SK-N-SH (cell line): ENCODE data around the gene TBC1D12. TPM values are rescaled to one million over a fixed set of nuclear protein-coding genes. Genes with fewer than 3 reads are reported as not detected.

ENCODE experiments used
- CTCF ChIA-PET: fragments of 300-600, 350-600 bp; formaldehyde crosslinking; extraction: SDS; loops from one replicate; lab custom pipeline; 2021; lab: Yijun Ruan, JAX
- POLR2A ChIA-PET: fragments of 350-600 bp; sonication (Branson Sonifier 250); formaldehyde crosslinking; extraction: SDS; loops from one replicate; lab custom pipeline; 2020; ENCODE audit warnings: antibody characterized with exemption, inconsistent platforms; lab: Yijun Ruan, JAX
- DNase-seq: peaks from one replicate; pipeline ENCODE4 v3.0.0; 2012
- H2AFZ ChIP-seq: fragments of 200-600 bp; sonication (generic); 2 replicates; pipeline ENCODE4 v1.8.1; 2016; ENCODE audit warnings: antibody characterized with exemption, mild to moderate bottlenecking, low read depth
- H3F3A ChIP-seq: fragments of 200-600 bp; sonication (generic); replicated peaks from 2 replicates; pipeline ENCODE3; 2016; ENCODE audit warnings: antibody characterized with exemption, mild to moderate bottlenecking; ENCODE audit not compliant: insufficient read depth
- H3K27ac ChIP-seq, 2 experiments: fragments of 200-500 bp in 1 of 2; fragments of 200-600 bp in 1 of 2; sonication (Bioruptor generic) in 1 of 2; sonication (generic), shearing (Covaris generic) in 1 of 2; 2 replicates each; pipeline versions ENCODE4 v1.5.1 to v1.6.1; 2014 to 2016; ENCODE audit warnings: low read depth in 2 of 2, inconsistent platforms in 1 of 2, low read length in 1 of 2, mild to moderate bottlenecking in 1 of 2, mixed read lengths in 1 of 2
- H3K27me3 ChIP-seq: fragments of 200-600 bp; sonication (generic), shearing (Covaris generic); 2 replicates; pipeline ENCODE4 v1.6.1; 2016; ENCODE audit warnings: mixed run types; ENCODE audit not compliant: insufficient read depth
- H3K36me3 ChIP-seq, 2 experiments: fragments of 200-500 bp in 1 of 2; fragments of 200-600 bp in 1 of 2; sonication (Bioruptor generic) in 1 of 2; sonication (generic) in 1 of 2; replicated peaks in 1 of 2; 2 replicates each; pipeline versions ENCODE3 to v1.5.1; 2014 to 2016; ENCODE audit warnings: low read length in 1 of 2, mild to moderate bottlenecking in 1 of 2; ENCODE audit not compliant: insufficient read depth in 2 of 2, control insufficient read depth in 1 of 2
- H3K4me1 ChIP-seq, 2 experiments: fragments of 200-500 bp in 1 of 2; fragments of 200-600 bp in 1 of 2; sonication (Bioruptor generic) in 1 of 2; sonication (generic), shearing (Covaris generic) in 1 of 2; 2 replicates each; pipeline versions ENCODE4 v1.5.1 to v1.6.1; 2014 to 2016; ENCODE audit warnings: low read depth in 1 of 2, low read length in 1 of 2, mixed run types in 1 of 2; ENCODE audit not compliant: insufficient read depth in 2 of 2, control insufficient read depth in 1 of 2
- H3K4me2 ChIP-seq: fragments of 200-600 bp; sonication (generic), shearing (Covaris generic); 2 replicates; pipeline ENCODE4 v1.6.1; 2017; ENCODE audit warnings: mixed run types
- H3K4me3 ChIP-seq, 2 experiments: fragments of 200-500 bp in 1 of 2; fragments of 200-600 bp in 1 of 2; sonication (Bioruptor generic) in 1 of 2; sonication (generic), shearing (Covaris generic) in 1 of 2; 2 replicates each; pipeline versions ENCODE4 v1.5.1 to v1.8.1; 2014 to 2016; ENCODE audit warnings: low read depth in 2 of 2, inconsistent platforms in 1 of 2, low read length in 1 of 2, mild to moderate bottlenecking in 1 of 2, mixed read lengths in 1 of 2, moderate library complexity in 1 of 2
- H3K79me2 ChIP-seq: fragments of 200-600 bp; sonication (generic); 2 replicates; pipeline ENCODE4 v1.8.1; 2017; ENCODE audit warnings: mild to moderate bottlenecking; ENCODE audit not compliant: insufficient read depth
- H3K9ac ChIP-seq: fragments of 200-600 bp; sonication (generic); 2 replicates; pipeline ENCODE4 v1.6.1; 2017; ENCODE audit warnings: mixed run types
- H3K9me2 ChIP-seq: fragments of 200-600 bp; sonication (generic); 2 replicates; pipeline ENCODE4 v1.6.1; 2017; ENCODE audit warnings: mixed run types
- H3K9me3 ChIP-seq: fragments of 200-600 bp; sonication (generic); 2 replicates; pipeline ENCODE4 v1.6.1; 2017; ENCODE audit warnings: mixed run types, mild to moderate bottlenecking, moderate library complexity
- H4K20me1 ChIP-seq: fragments of 200-600 bp; sonication (generic); 2 replicates; pipeline ENCODE4 v1.6.1; 2017; ENCODE audit warnings: mild to moderate bottlenecking, mixed run types; ENCODE audit not compliant: insufficient read depth
- CHD2 ChIP-seq: fragments of 150-350 bp; IDR thresholded peaks from 2 replicates; pipeline ENCODE4 v1.6.1; 2018; ENCODE audit warnings: low read length; ENCODE audit not compliant: partially characterized antibody
- EP300 ChIP-seq, 2 experiments: IDR thresholded peaks; 2 replicates each; pipeline versions ENCODE4 v1.4.0 to v1.6.1; 2012; ENCODE audit warnings: borderline replicate concordance in 1 of 2, low read depth in 1 of 2, low read length in 1 of 2
- EZH2phosphoT487 ChIP-seq: fragments of 200-600 bp; sonication (generic); IDR thresholded peaks from 2 replicates; pipeline ENCODE4 v1.6.1; 2017; ENCODE audit warnings: low read depth, mixed run types, mild to moderate bottlenecking, antibody characterized with exemption, moderate library complexity, borderline replicate concordance
- FOSL2 ChIP-seq: IDR thresholded peaks from 2 replicates; pipeline ENCODE4 v1.4.0; 2012; ENCODE audit warnings: low read depth, mild to moderate bottlenecking, moderate library complexity, borderline replicate concordance
- FOXM1 ChIP-seq: IDR thresholded peaks from 2 replicates; pipeline ENCODE4 v1.4.0; 2012; ENCODE audit warnings: low read depth, mild to moderate bottlenecking
- JUND ChIP-seq: IDR thresholded peaks from 2 replicates; pipeline ENCODE4 v1.4.0; 2012
- MEF2A ChIP-seq: IDR thresholded peaks from 2 replicates; pipeline ENCODE4 v1.4.0; 2012; ENCODE audit warnings: low read depth, borderline replicate concordance
- NRF1 ChIP-seq: IDR thresholded peaks from 2 replicates; pipeline ENCODE4 v1.6.1; 2012; ENCODE audit warnings: low read depth, mild to moderate bottlenecking, low read length
- POLR2AphosphoS5 ChIP-seq: IDR thresholded peaks from 2 replicates; pipeline ENCODE4 v1.6.1; 2012; ENCODE audit warnings: low read depth, low read length
- RAD21 ChIP-seq: IDR thresholded peaks from 2 replicates; pipeline ENCODE4 v1.6.1; 2012; ENCODE audit warnings: mild to moderate bottlenecking, low read length
- RCOR1 ChIP-seq: fragments of 150-350 bp; IDR thresholded peaks from 2 replicates; pipeline ENCODE4 v1.6.1; 2017; ENCODE audit warnings: antibody characterized with exemption, low read length
- RFX5 ChIP-seq: IDR thresholded peaks from 2 replicates; pipeline ENCODE4 v1.6.1; 2012; ENCODE audit warnings: mild to moderate bottlenecking, improper control_type of control experiment, low read length
- SMC3 ChIP-seq: IDR thresholded peaks from 2 replicates; pipeline ENCODE4 v1.6.1; 2012; ENCODE audit warnings: low read depth, low read length, improper control_type of control experiment
- TCF12 ChIP-seq: IDR thresholded peaks from 2 replicates; pipeline ENCODE4 v1.4.0; 2012
- WGBS: methylation state at CpG from one replicate; pipeline ENCODE4 v1.1.6; 2017; ENCODE audit warnings: low lambda C conversion rate; 5-methylcytosine and 5-hydroxymethylcytosine counted together
- polyA plus RNA-seq, 3 experiments: library from polyadenylated mRNA; depleted of rRNA; stranded (reverse); fragments of >200 nt; gene quantifications; 2 replicates each; pipeline ENCODE4 v1.2.3, GENCODE V29; 2012
- TF ChIP-seq, protein P1 (sequence below): IDR thresholded peaks from 2 replicates; pipeline ENCODE4 v1.4.0; 2012; ENCODE audit warnings: low read depth, borderline replicate concordance

Gene TBC1D12
- polyA plus RNA-seq, 1 of the 3 experiments (the other 2 are of a cell fraction), result 1.8 TPM

DNA sequence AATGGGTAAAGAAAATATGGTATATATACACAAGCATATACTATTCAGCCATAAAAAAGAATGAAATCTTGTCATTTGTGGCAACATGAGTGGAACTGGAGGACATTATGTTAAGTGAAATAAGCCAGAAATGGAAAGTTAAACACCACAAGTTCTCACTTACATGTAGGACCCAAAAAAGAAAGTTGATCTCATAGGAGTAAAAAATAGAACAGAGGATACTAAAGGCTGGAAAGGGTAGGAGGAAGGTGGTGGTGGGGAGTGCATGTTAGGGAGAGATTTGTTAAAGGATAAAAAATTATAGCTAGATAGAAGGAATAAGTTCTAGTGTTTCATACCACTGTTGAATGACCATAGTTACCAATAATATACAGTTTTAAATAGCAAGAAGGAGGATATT lies 48.4 kb downstream of the TBC1D12 start:
- Histone ChIP-seq H3F3A (no peaks in the 10 kb centered on the region), H3K4me3 (no peak overlapping the region), H3K79me2 (no peaks in the 10 kb centered on the region), H3K9me2 (no peaks in the 10 kb centered on the region), H3K36me3 (peaks cover 4% of the 10 kb centered on the region in 2 experiments), H3K9ac (no peak overlapping the region), H3K27me3 (no peaks in the 10 kb centered on the region), H4K20me1 (no peaks in the 10 kb centered on the region), H2AFZ (no peak overlapping the region), H3K9me3 (peaks cover 11% of the 10 kb centered on the region; the same call in 1 of the 2 replicates), H3K27ac (no peak overlapping the region), H3K4me2 (no peak overlapping the region), H3K4me1 (no peaks in the 10 kb centered on the region)
- ChIA-PET POLR2A (no interaction called here), CTCF (no interaction called here)
- no peak for TF ChIP-seq CHD2
- no peak for TF ChIP-seq JUND
- TF ChIP-seq EZH2phosphoT487, result no peak
- no peak for TF ChIP-seq RCOR1
- TF ChIP-seq FOXM1, result no peak
- TF ChIP-seq MEF2A, result no peak
- TF ChIP-seq POLR2AphosphoS5, result no peak
- TF ChIP-seq EP300 (IDR thresholded peaks at IDR 0.05; ENCODE audit: borderline replicate concordance in 1 of 2, low read depth in 1 of 2, low read length in 1 of 2), result no peak
- no peak for TF ChIP-seq RFX5
- DNase-seq, result no peak

DNA sequence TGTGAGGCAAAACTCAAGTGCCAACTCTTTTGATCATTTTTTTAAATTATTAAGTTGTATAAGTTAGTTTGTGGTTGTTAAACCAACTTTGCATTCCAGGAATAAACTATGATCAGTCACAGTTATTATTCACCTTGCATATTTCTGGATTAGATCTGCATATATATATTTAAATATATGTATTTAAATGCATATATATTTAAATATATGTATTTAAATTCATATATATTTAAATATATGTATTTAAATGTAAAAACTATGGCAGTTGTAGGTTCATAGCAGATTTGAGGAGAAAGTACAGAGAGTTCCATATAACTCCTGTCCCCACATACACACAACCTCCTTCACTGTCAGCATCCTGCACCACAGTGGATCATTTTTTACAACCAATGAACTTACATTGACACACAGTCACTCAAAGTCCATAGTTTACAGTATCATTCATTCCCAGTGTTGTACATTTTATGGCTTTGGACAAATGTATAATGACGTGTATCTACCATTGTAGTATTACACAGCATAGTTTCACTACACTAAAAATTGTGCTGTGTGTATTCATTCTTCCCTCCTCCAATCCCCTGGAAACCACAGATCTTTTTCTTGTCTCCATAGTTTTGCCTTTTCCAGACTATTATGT lies 49.7 kb downstream of the TBC1D12 start:
- H3K36me3 ChIP-seq, result peaks cover 4% of the 10 kb centered on the region in 2 experiments
- ChIA-PET POLR2A (no interaction called here), CTCF (interaction anchor here (1.6 kb wide), 1 partner anchor 8 kb away, joined by 5 read pairs; no protein-coding TSS in a partner anchor)
- H3K9ac ChIP-seq, result no peak overlapping the region
- H3K27ac ChIP-seq, result no peak overlapping the region
- no peaks in the 10 kb centered on the region for H3K4me1 ChIP-seq
- peaks cover 14% of the 10 kb centered on the region; the same call in 1 of the 2 replicates for H3K9me3 ChIP-seq
- no peaks in the 10 kb centered on the region for H3K9me2 ChIP-seq
- no peaks in the 10 kb centered on the region for H4K20me1 ChIP-seq
- no peak for DNase-seq
- H3K4me3 ChIP-seq, result no peak overlapping the region
- no peak overlapping the region for H2AFZ ChIP-seq
- H3K79me2 ChIP-seq, result no peaks in the 10 kb centered on the region
- no peaks in the 10 kb centered on the region for H3F3A ChIP-seq
- H3K4me2 ChIP-seq, result no peak overlapping the region
- WGBS, result 96% methylated on average over 1 of the region's 1 CpG
- TF ChIP-seq NRF1 (no peak), FOSL2 (no peak), SMC3 (no peak), TCF12 (no peak), RAD21 (no peak), CHD2 (no peak)
- TF ChIP-seq, protein P1, sequence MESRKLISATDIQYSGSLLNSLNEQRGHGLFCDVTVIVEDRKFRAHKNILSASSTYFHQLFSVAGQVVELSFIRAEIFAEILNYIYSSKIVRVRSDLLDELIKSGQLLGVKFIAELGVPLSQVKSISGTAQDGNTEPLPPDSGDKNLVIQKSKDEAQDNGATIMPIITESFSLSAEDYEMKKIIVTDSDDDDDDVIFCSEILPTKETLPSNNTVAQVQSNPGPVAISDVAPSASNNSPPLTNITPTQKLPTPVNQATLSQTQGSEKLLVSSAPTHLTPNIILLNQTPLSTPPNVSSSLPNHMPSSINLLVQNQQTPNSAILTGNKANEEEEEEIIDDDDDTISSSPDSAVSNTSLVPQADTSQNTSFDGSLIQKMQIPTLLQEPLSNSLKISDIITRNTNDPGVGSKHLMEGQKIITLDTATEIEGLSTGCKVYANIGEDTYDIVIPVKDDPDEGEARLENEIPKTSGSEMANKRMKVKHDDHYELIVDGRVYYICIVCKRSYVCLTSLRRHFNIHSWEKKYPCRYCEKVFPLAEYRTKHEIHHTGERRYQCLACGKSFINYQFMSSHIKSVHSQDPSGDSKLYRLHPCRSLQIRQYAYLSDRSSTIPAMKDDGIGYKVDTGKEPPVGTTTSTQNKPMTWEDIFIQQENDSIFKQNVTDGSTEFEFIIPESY, result no peak
- no peaks in the 10 kb centered on the region for H3K27me3 ChIP-seq
